Fibroblast of skin of right biceps (primary cell): Measurements from ENCODE around the gene RPRD1A.
"Not testable (repeated sequence)": the region's sequence is repeated elsewhere in the genome, so short reads cannot be mapped to it uniquely, and the experiment has no call there.

ENCODE experiments used
- DNase-seq: peaks from one replicate; pipeline ENCODE4 v3.0.0-alpha.2; 2013

The RPRD1A gene, protein sequence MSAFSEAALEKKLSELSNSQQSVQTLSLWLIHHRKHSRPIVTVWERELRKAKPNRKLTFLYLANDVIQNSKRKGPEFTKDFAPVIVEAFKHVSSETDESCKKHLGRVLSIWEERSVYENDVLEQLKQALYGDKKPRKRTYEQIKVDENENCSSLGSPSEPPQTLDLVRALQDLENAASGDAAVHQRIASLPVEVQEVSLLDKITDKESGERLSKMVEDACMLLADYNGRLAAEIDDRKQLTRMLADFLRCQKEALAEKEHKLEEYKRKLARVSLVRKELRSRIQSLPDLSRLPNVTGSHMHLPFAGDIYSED

DNA sequence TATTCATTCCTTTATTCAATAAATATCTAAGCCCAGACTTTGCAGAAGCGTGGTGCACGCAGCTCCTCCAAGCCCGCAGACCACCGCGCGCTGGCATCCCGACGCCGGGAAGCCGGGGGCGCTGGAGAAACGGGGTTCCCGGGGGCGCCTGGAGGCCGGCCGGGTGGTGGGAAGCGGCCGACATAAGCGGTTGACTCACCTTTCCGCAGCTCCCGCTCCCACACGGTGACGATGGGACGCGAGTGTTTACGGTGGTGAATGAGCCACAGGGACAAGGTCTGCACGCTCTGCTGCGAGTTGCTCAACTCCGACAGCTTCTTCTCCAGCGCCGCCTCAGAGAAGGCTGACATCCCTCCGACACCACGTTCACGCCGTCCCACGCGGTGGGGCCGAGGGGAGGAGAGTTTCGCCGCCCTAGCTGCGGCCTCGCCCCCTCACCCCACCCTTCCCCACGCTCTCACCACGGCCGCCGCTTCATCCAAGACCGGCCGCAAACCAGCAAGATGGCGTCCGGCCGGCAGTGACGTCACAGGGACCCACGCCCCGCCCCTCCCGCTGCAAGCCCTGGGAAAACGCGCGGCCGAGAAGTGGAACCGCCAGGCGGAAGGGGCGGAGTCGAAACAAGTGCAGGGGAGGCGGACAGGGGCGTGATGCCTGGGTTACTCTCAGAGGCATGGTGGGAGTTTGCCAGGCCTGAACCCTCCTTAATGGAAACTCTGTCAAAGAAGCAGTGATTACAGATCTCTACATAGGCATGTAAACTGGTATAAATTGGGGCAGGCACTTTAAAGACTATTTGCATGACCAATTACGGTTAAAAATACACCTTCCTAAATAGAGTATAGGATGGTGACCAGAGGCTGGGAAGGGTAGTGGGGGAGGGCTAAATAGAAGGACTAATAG, at the start of gene RPRD1A:
Gene RPRD1A (minus strand): TSS at position 505 of the 903 bp plus-strand sequence. CDS start 155 bp downstream, at position 350.
- DNase-seq: peak; percentile 90

DNA sequence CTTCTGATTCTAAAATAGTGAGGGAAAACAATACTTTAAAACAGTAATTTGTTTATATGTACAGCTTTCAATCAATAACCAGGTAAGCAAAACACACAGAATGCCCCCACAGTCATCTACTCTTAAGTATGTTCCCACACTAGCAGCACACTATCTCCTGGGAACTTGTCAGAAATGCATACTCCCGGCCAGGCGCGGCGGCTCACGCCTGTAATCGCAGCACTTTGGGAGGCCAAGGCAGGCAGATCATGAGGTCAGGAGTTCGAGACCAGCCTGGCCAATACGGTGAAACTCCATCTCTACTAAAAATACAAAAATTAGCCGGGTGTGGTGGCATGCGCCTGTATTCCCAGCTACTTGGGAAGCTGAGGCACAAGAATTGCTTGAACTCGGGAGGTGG, 49.4 kb upstream of the RPRD1A start:
- not testable (repeated sequence) for DNase-seq

DNA sequence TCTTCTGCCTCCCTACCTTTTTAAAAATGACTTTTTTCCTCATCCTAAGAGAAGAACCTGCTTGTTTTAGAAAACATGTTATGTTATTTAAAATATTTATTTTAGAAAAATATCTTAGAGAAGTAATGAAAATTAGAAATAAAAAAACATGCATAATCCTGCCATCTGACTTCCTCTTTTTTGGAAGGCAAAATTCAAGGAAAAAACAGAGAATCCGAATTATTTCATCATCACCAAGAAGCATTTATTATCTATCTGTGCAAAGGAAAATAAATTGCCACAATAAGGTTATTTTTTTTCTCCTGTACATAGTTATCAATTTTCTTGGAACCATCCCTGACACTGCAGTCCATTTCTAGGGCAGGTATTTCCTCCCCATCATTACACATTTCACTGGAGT, 47.4 kb upstream of the RPRD1A start:
- DNase-seq: no peak

DNA sequence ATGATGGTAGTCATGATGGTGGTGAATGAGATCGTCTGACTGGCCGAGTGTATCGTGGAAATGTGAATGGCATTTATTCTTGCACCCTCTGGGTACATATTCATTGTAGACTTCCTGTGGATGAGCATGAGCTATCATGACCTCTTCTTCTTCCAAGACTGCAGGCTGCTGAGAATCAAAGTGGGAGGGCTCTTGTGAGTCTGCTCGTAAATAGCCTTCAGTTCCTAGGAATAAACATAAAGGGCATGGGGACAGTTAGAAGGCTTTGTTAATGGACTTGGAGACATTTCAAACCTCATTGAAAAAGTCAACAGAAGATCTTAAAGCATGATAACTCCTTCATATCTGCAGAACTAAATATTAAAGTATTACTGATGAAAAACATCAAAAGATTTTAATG, 46.9 kb upstream of the RPRD1A start:
- DNase-seq: no peak

DNA sequence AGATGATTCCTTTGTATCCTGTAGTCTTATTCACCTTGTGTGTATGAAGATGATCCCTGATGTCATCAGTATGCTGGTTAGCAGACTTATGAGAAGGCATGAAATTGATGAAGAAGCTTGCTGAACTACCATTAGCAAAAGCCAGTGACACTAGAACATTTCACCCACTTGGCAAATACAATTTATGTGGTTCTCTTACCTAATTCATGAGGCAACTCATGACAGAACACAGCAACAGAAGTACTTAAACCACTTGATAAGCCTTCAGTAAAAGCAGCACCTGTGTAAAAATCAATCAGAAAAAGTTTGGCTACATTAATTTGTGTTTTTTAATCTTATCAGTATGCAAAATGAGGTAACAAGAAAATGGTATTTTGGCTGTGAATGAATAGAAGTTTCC, 44.9 kb upstream of the RPRD1A start:
- no peak for DNase-seq

DNA sequence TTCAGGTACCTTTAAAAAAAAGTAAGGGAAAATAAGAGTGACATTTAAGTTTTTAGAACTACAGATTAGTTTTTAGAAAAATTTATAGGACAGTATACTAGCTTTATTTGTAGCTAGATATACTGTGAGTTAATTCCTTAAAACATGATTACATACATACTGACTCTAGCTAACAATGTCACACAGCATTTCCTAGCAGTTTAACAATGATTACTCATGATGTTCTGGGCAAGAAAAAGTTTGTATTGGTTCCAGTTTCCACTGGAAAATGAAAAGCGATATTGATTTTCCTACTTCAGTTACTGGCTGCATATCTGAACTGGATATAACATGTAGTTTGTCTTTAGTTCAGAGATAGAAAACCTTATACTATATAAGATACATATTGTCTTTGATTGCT, 42.4 kb upstream of the RPRD1A start:
- DNase-seq: no peak

DNA sequence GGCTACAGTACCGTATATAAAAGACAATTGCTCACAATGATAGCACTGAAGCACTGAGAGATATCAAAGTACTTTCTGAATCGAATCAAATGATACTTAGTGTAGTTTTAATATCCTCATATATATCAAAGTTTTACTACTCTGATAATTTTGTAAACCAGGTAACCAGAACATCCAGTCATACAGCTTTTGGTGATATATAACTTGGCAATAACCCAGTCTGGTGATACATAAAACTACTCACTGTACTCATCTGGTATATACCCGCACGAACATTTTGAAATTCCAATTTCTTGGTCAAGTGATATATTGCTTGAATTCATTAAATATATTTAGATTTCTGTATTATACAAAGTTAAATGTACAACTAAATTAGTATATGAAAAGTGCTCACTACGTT, 41.2 kb upstream of the RPRD1A start:
- DNase-seq: no peak

DNA sequence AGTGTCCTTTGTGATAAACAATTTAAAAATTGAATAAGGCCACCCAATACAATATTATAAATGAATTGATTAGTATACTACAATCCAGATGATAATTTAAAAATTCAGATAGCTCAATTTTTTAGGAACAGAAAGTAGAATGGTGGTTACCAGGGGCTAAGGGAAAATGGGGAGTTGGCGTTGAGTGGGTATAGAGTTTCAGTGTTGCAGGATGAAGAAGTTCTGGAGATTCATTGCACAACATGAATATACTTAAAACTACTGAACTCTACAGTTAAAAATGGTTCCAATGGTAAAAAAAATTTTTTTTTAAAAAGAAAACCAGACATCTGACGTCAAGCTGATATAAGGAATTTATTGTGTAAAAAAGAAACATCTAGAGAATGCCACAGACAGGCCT, 40.8 kb upstream of the RPRD1A start:
- no peak for DNase-seq

DNA sequence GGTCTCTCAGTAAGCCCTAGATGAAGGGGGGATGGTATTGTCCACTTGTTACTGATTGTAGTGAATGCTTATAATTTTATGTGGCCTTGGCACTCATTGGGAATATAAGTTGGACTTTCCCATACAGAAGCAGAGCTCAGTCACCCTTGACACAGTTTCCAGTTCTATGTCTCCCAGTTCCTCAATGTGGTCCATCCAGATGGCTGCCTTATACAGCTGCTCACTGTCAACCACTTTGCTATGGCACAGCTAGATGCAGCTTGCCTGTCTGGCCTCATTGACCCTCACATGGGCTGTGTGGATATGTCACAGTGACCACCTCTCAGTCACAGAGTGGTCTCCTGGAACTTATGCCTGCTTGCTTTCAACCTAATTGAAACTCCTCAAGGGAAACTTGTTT, 40.1 kb upstream of the RPRD1A start:
- no peak for DNase-seq

DNA sequence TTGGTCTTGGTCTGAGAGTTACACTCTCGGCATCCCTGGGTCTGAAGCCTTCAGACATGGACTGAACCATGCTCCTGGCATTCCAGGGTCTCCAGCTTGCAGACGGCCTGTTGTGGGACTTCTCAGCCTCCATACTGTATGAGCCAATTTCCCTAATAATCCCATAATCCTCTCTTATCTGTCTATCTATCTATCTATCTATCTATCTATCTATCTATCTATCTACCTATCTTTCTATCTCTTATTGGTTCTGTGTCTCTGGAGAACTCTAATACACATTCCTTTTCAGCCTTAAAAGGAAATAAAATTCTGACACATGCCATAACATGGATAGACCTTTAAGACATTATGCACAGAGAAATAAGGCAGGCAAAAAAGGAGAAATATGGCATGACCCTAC, 37.4 kb upstream of the RPRD1A start:
- no peak for DNase-seq

DNA sequence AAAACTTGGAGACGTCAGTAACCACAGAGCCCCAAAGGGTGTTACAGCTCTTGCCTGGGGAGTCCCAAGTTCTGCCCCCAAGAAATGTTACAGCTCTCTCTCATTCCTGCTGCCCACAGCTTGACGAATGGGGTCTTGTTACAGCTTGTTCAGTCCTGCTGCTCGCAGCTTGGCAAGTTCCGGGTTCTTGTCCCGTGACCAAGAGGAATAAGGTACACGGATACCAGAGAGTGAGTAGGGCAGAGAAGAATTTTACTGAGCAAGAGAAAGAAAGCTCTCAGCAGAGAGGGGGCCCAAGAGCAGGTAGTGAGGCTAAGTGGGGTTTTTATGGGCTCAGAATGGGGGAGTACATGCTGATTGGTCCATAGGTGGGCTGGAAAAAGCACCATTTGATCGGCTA, 34.6 kb upstream of the RPRD1A start:
- DNase-seq: no peak

DNA sequence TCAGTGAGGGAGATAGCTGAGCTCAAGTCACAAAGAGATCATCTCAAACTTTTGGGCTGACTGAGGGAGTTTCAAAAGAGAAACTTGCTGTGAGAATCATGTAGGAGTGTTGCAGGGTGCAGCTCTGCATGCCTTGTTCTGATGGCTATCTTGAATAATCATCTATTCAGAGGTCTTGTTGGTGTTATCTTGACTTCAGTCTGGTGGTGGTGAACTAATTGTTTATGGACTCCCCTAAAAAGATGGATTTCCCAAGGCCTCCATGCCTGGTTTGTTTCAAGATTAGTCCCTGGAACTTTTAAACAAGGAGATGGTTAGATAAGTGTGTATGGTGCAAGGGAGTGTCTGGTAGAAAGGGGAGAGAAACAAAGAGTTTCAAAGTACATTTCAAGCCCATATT, 32.0 kb upstream of the RPRD1A start:
- DNase-seq: no peak

DNA sequence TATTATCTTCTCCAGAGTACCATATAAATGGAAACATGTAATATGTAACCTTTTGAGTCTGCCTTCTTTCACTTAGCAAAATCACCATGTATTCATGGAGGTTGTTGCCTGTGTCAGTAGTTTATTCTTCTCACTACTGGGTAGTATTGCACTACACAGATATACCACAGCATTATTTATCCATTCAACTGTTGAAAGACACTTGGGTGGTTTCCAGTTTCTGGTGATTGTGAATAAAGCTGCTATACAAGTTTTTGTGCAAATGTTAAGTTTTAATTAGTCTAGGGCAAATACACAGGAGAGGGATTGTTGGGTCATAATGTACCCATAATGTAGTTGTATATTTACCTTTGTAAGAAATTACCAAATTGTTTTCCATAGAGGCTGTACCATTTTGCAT, 29.6 kb upstream of the RPRD1A start:
- DNase-seq: no peak

DNA sequence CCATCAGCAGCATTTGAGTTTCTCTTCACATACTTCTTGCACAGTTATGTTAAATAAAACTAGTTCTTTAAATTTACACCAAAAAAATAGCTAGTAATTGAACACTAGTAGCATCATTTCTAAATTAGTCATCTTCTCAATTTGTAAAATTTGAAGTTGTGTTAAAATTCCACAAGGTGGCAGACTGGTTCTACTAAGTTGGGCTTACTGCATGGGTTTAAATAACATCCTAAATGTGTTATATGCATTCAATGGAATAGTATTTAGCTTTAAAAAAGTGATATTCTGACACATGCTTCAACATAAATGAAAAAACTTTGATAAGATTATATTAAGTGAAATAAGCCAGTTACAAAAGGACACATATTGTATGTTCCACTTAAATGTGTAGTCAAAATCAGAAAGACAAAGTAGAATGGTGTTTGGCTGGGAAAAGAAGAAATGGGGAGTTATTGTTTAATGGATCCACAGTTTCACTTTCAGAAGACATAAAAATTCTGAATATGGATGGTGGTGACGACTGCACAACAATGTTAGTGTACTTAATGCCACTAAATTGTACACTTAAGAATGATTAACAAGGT, 28.7 kb upstream of the RPRD1A start:
- DNase-seq: peak; percentile 69

DNA sequence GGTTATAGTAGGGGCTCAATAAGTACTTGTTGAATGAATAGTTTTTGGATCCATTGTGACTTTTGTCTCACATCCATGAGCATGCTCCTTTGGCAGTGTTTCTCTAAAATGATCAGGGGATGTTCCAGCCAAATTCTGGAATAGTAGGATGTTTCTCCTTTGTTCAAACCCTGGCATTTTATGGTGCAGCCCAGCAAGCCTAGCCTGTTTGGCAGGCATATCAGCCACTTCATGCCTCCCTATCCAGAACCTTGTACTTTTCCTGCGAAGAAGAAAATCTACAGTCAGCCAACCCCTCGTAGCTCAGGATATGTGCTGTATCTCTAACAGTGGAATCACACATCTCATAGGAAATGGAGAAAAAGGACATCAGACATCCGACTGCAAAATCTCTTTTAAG, 27.1 kb upstream of the RPRD1A start:
- no peak for DNase-seq

DNA sequence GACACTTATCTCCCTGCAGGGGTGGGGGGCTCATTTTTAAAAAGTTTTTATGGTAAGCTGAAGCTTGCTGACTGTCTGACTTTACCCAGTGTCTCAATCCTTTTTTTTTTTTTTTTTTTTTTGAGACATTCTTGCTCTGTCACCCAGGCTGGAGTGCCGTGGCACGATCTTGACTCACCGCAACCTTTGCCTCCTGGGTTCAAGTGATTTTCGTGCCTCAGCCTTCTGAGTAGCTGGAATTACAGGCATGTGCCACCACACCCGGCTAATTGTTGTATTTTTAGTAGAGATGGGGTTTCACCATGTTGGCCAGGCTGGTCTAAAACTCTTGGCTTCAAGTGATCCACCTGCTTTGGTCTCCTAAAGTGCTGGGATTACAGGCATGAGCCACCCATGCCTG, 24.8 kb upstream of the RPRD1A start:
- DNase-seq: not testable (repeated sequence)

DNA sequence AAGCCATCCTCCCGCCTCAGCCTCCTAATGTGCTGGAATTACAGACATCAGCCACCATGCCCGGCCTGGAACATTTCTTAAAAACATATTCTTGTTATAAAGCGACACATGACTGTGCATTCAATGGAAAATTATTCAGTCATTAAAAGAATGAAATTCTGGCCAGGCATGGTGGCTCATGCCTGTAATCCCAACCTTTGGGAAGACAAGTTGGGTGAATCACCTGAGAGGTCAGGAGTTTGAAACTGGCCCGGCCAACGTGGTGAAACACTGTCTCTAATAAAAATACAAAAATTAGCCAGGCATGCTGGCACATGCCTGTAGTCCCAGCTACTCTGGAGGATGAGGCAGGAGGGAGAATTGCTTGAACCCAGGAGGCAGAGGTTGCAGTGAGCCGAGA, 21.6 kb upstream of the RPRD1A start:
- DNase-seq: no peak

DNA sequence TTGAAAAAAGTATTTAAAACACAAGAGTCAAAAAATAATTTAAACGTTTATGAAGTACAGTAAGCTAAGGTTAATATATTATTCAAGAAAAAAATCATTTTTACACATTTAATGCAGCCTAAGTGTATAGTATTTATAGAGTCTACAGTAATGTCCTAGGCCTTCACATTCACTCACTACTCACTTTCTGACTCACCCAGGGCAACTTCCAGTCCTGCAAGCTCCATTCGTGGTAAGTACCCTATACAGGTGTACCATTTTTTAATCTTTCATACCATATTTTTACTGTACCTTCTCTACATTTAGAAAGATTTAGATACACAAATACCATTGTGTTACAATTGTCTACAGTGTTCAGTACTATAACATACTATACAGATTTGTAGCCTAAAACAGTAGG, 20.9 kb upstream of the RPRD1A start:
- DNase-seq: no peak

DNA sequence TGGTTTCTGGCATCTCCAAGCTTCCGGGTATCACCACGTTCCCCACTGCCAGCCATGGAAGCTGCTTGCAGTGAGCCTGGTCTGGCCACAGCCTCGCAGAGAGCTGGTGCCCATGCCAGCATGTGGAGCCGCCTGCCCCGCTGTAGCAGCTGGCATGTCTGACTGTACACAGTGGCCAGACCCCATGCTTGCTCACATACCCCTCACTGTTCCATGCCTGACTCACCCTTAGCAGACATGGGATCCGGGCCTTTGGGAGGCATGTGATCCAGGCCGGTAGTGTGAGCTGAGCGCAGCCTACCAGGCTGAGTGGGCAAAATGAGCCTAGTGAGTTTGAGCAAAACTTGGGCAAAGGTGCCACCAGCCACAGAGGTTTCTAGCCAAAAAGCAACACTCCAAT, 18.8 kb upstream of the RPRD1A start:
- DNase-seq: no peak

DNA sequence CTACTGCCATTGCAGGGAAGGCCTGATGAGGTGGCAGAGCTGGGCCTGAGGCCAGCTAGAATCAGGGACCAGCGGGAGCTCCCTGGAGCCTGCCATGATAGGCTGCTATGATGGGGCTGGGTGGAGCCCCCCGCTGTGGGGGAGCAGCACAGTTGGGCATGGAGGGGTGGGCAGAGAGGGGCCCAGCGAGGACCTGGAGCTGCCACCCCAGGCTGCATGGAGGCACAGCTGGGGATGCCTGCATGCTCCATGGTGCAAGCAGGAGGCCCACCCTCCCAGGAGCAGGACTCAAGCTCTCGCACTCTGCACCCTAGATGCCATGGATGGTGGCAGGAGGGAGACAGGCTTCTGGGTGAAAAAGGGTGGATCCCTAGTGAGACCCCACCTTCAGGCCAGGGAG, 17.8 kb upstream of the RPRD1A start:
- DNase-seq: no peak

DNA sequence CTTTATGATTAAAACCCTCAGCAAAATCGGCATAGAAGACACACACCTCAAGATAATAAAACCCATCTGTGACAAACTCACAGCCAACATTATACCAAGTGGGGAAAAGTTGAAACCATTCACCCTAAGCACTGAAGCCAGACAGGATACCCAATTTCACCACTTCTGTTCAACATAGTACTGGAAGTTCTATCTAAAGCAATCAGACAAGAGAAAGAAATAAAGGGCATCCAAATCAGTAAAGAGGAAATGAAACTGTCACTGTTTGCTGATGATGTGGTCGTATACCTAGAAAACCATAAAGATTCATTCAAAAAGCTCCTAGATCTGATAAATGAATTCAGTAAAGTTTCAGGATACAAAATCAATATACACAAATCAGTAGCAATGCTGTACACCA, 16.4 kb upstream of the RPRD1A start:
- no peak for DNase-seq

DNA sequence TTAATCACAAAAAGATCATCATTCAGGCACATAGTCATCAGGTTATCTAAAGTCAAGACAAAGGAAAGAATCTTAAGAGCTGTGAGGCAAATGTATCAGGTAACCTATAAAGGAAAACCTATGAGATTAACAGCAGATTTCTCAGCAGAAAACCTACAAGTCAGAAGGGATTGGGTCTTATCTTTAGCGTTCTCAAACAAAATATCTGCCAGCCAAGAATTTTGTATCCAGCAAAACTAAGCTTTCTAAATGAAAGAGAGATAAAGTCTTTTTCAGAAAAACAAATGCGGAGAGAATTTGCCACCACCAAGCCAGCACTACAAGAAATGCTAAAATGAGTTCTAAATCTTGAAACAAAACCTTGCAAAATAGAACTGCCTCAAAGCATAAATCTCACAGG, 13.8 kb upstream of the RPRD1A start:
- not testable (repeated sequence) for DNase-seq

DNA sequence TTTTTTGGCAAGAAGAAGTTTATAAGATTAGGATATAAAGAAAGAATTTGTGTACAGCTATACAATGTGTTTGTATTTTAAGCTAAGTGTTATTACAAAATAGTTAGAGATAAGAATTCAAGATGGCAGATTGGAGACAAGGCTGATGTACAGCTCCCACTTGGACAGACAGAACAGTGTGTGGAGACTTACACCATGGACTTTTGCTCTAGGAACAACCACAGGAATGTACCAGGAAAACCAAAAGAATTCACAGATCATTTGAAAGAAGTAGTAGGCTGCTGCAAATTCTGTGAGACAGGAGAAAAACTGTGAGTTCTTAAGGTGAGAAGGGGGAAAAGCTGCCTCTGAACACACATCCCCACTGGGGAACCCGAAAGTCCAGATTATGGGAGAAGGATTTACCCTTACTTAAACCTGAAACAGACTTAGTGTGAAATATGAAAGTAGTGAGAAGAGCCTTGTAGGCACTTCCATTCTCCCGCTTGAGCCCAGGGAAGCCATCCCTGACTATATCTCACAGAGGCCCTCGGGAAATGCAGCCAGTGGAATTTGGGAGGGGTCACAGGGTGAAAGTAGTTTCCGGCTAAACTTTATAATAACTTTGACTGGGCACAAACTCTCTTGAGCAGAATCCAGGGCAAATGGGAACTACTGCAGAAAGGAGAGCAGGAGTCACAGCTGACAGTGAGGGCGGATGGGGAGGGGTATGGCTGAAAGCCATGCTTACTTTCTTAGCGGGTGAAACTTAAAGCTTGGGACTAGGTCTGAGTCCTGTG, 11.6 kb upstream of the RPRD1A start:
- DNase-seq: peak; percentile 67
